ENCODE measurements around the gene SWT1. TPM values are rescaled to one million over a fixed set of nuclear protein-coding genes. Genes with fewer than 3 reads are reported as not detected.

Gene SWT1
- total RNA-seq, 1 experiment from 2014 or later = 2.7 TPM

DNA sequence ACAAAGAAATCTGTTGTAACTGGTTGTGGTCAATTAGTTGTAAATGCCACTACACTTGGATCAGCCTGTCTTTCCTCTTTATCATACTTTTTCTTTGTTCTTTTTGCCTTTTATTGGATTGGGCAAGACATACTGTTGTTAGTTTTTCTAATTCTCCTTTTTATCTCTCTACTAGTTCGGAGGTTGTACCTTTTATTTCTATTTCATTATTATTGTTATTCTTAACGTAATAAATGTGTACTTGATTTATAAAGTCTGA lies 100.9 kb downstream of the SWT1 start:
- no TSS peak for BruUV-seq (replicated peaks)
- TF ChIP-seq, protein P1, sequence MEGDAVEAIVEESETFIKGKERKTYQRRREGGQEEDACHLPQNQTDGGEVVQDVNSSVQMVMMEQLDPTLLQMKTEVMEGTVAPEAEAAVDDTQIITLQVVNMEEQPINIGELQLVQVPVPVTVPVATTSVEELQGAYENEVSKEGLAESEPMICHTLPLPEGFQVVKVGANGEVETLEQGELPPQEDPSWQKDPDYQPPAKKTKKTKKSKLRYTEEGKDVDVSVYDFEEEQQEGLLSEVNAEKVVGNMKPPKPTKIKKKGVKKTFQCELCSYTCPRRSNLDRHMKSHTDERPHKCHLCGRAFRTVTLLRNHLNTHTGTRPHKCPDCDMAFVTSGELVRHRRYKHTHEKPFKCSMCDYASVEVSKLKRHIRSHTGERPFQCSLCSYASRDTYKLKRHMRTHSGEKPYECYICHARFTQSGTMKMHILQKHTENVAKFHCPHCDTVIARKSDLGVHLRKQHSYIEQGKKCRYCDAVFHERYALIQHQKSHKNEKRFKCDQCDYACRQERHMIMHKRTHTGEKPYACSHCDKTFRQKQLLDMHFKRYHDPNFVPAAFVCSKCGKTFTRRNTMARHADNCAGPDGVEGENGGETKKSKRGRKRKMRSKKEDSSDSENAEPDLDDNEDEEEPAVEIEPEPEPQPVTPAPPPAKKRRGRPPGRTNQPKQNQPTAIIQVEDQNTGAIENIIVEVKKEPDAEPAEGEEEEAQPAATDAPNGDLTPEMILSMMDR (IDR thresholded peaks at IDR 0.05; ENCODE audit: insufficient read depth in 1 of 2, low read depth in 1 of 2, low read length in 1 of 2, severe bottlenecking in 1 of 2, unreplicated experiment in 1 of 2) = no peak
- Mint-ChIP-seq H3K27me3 (ENCODE audit: insufficient read depth, unreplicated experiment) (no peaks in the 10 kb centered on the region), H3K36me3 (ENCODE audit: insufficient read depth, unreplicated experiment) (peaks cover 5% of the 10 kb centered on the region), H3K4me3 (ENCODE audit: unreplicated experiment) (peak overlapping the region; percentile 95), H3K9me3 (ENCODE audit: unreplicated experiment) (no peaks in the 10 kb centered on the region), H3K27ac (ENCODE audit: unreplicated experiment) (peak overlapping the region; percentile 99), H3K4me1 (ENCODE audit: low read depth, unreplicated experiment) (peaks cover 27% of the 10 kb centered on the region)
- no peak for DNase-seq
- peaks cover 29% of the 10 kb centered on the region for H3K4me1 ChIP-seq
- no peaks in the 10 kb centered on the region for H3K36me3 ChIP-seq (ENCODE audit: control insufficient read depth, insufficient read depth, low read length)
- no peaks in the 10 kb centered on the region for H3K9me3 ChIP-seq
- no peaks in the 10 kb centered on the region for H3K27me3 ChIP-seq (replicated peaks; ENCODE audit: control insufficient read depth, insufficient read depth, low read length)
- intact Hi-C loops (cut with micrococcal nuclease; ENCODE audit: unreplicated experiment) = no loop called here
- POLR2A ChIA-PET = interaction anchor here (1.3 kb wide), 1 partner anchor 59 kb away, joined by 5 read pairs; the partner anchor contains the start of gene IVNS1ABP
- peak overlapping the region; percentile 46 for H3K4me3 ChIP-seq (ENCODE audit: low read depth, low read length)
- CTCF ChIA-PET = interaction anchor here (0.6 kb wide), 2 partner anchors 213 to 423 kb away, joined by 3 read pairs; partner anchors contain the start of gene RNF2

DNA sequence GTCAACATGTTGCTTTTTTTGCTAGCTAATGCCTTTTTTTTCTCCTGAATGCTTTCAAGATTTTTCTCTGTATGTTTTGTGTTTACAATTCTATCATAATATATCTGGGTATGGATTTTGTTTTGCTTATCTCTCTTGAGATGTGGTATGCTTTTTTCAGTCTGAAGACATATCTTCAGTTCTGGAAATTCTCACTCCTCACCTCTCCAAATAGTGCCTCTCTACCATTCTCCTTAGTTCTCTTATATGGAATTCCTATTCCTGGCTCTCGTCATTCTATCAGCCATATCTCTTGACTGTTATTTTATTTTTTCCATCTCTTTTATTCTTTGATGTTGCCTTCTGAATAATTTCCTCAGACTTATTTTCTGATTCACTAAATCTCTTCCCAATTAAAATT lies 101.7 kb downstream of the SWT1 start:
- DNase-seq = no peak
- Mint-ChIP-seq H3K4me1 (ENCODE audit: low read depth, unreplicated experiment) (peaks cover 27% of the 10 kb centered on the region), H3K36me3 (ENCODE audit: insufficient read depth, unreplicated experiment) (peaks cover 5% of the 10 kb centered on the region), H3K4me3 (ENCODE audit: unreplicated experiment) (peak overlapping the region; percentile 95), H3K27ac (ENCODE audit: unreplicated experiment) (peak overlapping the region; percentile 99), H3K27me3 (ENCODE audit: insufficient read depth, unreplicated experiment) (no peaks in the 10 kb centered on the region), H3K9me3 (ENCODE audit: unreplicated experiment) (no peaks in the 10 kb centered on the region)
- ChIA-PET POLR2A (no interaction called here), CTCF (no interaction called here)
- peaks cover 29% of the 10 kb centered on the region for H3K4me1 ChIP-seq
- BruUV-seq (replicated peaks) = no TSS peak
- no peaks in the 10 kb centered on the region for H3K36me3 ChIP-seq (ENCODE audit: control insufficient read depth, insufficient read depth, low read length)
- no peaks in the 10 kb centered on the region for H3K9me3 ChIP-seq
- H3K27me3 ChIP-seq (replicated peaks; ENCODE audit: control insufficient read depth, insufficient read depth, low read length) = no peaks in the 10 kb centered on the region
- peak overlapping the region; percentile 46; the same call in 1 of the 2 replicates for H3K4me3 ChIP-seq (ENCODE audit: low read depth, low read length)
- intact Hi-C loops (cut with micrococcal nuclease; ENCODE audit: unreplicated experiment) = no loop called here
- TF ChIP-seq, protein P1 (IDR thresholded peaks at IDR 0.05; ENCODE audit: insufficient read depth in 1 of 2, low read depth in 1 of 2, low read length in 1 of 2, severe bottlenecking in 1 of 2, unreplicated experiment in 1 of 2) = no peak

DNA sequence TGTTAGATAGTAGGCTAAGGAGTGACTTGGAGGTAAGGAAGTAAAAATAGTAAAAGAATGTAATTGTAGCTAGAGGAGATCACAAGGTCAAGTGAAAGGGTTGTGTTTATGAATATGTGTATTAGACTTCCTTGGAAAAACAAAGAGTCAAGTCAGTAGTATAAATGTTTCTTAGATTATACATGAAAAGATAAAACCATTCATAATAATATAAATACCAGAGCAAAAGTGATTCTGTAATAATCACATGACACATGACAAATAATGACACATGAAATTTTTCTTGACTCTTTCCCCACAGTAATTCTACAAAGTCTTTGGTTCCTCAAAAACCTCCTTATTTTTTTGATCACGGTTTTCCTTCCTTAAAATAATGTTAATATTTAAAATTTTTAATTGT lies 103.6 kb downstream of the SWT1 start:
- H3K36me3 ChIP-seq (ENCODE audit: control insufficient read depth, insufficient read depth, low read length) = no peaks in the 10 kb centered on the region
- H3K27me3 ChIP-seq (replicated peaks; ENCODE audit: control insufficient read depth, insufficient read depth, low read length) = no peaks in the 10 kb centered on the region
- DNase-seq = no peak
- TF ChIP-seq, protein P1 (IDR thresholded peaks at IDR 0.05; ENCODE audit: insufficient read depth in 1 of 2, low read depth in 1 of 2, low read length in 1 of 2, severe bottlenecking in 1 of 2, unreplicated experiment in 1 of 2) = no peak
- Mint-ChIP-seq H3K27me3 (ENCODE audit: insufficient read depth, unreplicated experiment) (no peaks in the 10 kb centered on the region), H3K4me1 (ENCODE audit: low read depth, unreplicated experiment) (peaks cover 27% of the 10 kb centered on the region), H3K9me3 (ENCODE audit: unreplicated experiment) (no peaks in the 10 kb centered on the region), H3K27ac (ENCODE audit: unreplicated experiment) (no peak overlapping the region), H3K36me3 (ENCODE audit: insufficient read depth, unreplicated experiment) (peaks cover 5% of the 10 kb centered on the region), H3K4me3 (ENCODE audit: unreplicated experiment) (no peak overlapping the region)
- H3K9me3 ChIP-seq = no peaks in the 10 kb centered on the region
- intact Hi-C loops (cut with micrococcal nuclease; ENCODE audit: unreplicated experiment) = no loop called here
- H3K4me1 ChIP-seq = peaks cover 29% of the 10 kb centered on the region
- H3K4me3 ChIP-seq (ENCODE audit: low read depth, low read length) = no peak overlapping the region
- POLR2A ChIA-PET = no interaction called here
- BruUV-seq (replicated peaks) = no TSS peak
- CTCF ChIA-PET = no interaction called here

Measured in Caco-2 (cell line).